GM12875 (cell line): ENCODE measurements around the gene TBC1D16.

Experiments used
- H3K4me3 ChIP-seq: one replicate; pipeline ENCODE4 v1.5.1; 2011; ENCODE audit warnings: low read depth, low read length, control low read depth
- CTCF ChIP-seq: IDR thresholded peaks from 2 replicates; pipeline ENCODE4 v1.5.1; 2011; ENCODE audit warnings: low read depth, mild to moderate bottlenecking, control low read depth, inconsistent platforms, low read length, moderate library complexity, borderline replicate concordance; ENCODE audit not compliant: insufficient read depth

The TBC1D16 gene

DNA sequence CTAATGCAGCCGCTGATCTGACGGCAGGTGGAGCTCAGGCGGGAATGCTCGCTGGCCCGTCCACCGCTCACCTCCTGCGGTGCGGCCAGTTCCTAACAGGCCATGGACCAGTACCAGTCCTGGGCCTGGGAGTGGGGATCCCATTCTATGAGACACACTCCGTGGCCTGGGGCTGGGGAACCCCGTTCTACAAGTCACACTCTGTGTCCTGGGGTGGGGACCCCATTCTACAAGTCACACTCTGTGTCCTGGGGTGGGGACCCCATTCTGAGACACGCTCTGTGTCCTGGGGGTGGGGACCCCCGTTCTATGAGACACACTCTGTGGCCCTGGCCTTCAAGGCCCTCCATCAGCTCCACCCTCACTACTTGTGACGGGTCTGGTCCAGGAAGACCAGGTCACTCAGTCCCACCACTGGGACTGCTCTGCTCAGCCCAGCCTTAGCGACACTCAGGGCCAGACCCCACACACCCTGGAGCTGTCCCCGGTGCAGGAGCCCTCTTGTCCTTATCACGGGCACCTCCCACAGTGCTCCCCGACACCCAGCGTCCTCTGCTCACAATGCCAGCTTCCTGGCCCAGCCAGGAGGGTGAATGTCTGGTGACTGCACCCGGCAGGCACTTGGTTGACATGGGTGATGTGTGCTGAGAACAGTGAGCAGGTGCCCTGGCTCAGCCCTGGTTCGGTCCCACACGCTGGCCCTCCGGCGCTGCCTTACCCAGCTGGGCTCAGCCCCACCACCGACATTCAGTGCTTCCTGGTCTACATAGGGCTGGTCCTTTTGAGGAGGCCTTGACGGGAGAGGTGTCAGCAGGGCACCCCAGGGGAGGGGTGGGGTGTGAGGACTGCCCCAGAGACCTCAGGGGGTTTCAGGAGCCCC lies 89.1 kb downstream of the TBC1D16 start:
- H3K4me3 ChIP-seq, result no peak overlapping the region
- TF ChIP-seq CTCF, result no peak

DNA sequence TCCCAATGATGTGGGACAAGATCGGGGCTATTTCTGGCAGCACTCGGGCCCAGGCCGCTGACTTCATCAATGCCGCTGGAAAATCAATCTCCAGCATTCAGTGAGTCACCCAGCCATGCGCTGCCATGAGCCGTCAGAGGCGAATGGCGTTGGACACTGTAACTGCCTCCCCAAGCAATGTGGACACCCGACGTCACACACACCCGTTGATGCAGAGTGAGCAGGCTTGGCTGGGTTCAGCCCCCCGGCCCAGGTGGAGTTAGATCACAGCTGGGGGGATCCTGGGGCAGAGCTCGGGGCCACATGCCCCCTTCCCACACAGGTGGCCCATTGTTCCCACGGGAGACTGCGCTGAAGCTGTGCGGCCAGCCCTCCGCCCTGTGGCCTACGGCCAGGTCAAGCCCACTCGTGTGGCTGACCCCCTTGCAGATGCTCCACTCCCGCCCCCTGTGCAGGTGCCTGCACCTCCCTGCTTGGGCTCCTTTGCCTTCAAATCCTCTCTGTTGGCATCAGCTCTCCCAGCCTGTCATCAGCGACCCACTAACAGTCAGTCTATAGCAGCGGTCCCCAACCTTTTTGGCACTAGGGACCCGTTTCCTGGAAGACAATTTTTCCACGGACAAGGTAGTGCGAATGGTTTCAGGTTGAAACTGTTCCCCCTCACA lies 89.9 kb downstream of the TBC1D16 start:
- TF ChIP-seq CTCF, result no peak

GRCh38 chr17:79944821-79945391 lies 90.8 kb downstream of the TBC1D16 start:
- TF ChIP-seq CTCF, result no peak
- no peak overlapping the region for H3K4me3 ChIP-seq

More for the DNA sequence above, 89.9 kb downstream of the TBC1D16 start:
- H3K4me3 ChIP-seq, result no peak overlapping the region

DNA sequence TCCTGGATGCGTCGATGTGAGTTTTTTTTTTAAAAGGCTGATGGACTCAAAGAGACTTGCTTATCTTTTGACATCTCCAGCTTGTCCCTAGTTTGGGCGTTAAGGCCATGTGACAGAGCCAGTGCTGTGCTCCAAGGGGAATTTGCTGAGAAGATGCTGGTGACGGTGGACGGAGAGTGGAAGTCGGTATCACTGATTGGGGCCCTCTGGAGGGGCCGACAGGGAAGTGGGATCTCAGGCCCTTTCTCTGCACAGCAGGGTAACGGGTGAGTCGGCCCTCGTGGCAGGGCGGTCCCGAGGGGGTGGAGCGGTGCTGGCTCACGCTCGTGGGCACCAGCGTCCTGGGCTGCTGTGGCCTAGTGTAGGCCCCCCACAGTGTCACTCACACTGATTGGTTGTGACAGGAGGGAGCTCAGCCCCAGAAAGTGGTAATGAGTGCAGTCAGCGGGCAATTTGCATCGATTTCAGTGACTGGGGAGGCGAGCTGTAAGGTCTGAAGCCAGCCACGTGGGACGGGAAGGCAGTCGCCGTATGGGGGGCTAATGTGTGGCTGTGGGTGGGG lies 91.3 kb downstream of the TBC1D16 start:
- no peak overlapping the region for H3K4me3 ChIP-seq
- no peak for TF ChIP-seq CTCF

- TF ChIP-seq CTCF, result no peak
- H3K4me3 ChIP-seq, result no peak overlapping the region
Measured at GRCh38 chr17:79943347-79944241, 92.1 kb downstream of the TBC1D16 start.

DNA sequence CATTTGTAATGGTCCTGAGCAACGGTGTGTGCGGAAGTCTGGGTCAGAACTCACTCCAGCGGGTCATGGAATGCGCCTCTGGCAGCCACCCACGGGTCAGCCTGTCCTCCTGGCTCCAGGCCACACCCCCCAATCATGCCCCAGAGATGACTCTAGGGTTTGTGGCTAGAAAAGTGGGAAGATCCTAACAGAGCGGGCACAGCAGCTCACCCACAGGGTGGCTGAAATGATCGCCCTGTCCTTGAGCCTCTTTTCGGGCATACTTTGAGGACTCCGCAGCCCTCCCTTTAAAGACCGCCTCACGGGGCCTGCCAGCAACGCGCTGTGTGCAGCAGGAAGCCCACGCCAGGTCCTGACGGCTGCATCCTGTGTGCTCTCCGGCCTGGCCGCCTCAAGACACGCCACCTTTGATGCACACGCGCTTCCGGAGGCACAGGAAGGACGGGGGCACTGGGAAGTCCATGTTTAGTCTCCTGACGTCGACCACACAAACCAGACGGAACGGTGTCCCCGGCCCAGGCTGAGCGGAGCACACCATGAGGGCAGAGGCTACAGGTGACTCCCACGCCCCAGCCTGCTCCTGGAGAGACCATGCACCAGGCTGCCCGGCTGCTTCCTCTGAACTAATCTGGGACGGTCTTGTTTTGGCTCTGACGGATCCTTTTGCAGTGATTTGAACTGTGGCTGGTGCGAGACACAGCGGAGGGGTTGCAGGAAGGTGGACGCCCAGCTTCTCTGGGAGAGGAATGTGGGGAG lies 92.9 kb downstream of the TBC1D16 start:
- TF ChIP-seq CTCF, result no peak
- no peak overlapping the region for H3K4me3 ChIP-seq
